ENCODE results near the gene NKPD1. TPM values are rescaled to one million over a fixed set of nuclear protein-coding genes. Genes with fewer than 3 reads are reported as not detected.
A peak's percentile ranks its signal among the peaks of the same experiment; 100 is the strongest.

Gene NKPD1
- total RNA-seq, 4 donors from 2014 or later: 0.21 TPM; not detected in 3

DNA sequence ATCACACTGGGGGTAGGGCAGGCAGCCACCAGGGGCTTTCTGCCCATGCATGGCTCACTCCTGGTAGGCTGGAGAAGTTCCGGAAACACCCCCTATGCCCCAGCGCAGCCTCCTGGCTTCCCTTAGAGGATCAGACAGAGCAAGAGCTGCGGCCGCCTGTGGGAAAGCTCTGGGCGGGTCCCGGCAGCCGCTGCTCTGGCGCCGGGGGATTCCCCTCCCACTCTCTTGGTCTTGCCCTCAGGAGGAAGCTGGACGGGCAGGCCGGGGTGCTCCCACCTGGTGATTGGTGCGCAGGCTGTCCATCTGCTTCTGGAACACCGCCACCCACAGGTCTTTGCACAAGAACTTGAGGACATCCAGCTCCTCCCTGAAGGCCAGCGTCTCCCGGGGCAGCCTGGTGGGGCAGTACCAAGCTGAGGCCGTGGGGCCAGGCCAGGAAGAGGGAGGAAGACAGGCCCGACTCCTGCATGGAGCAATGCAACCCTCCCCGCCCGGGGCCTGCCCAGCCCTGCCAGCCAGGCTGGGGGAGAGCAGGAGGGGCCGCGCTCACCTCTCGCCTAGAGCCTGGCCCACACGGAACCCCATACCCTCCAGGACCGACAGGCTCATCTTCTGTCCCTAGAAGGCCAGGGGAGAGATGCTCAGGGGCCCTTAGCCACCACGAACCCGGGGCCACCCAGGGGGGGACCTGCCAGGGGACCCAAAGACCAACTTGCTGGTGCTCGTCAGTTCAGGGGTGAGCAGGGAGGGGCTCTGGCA is 4.0 kb upstream of the NKPD1 start:
- Histone ChIP-seq H3K36me3 (no peaks in the 10 kb centered on the region), H3K4me1 (no peaks in the 10 kb centered on the region), H3K27me3 (no peaks in the 10 kb centered on the region), H3K27ac (no peak overlapping the region), H3K9me3 (no peaks in the 10 kb centered on the region), H3K4me3 (no peak overlapping the region)
- TF ChIP-seq, protein P1, sequence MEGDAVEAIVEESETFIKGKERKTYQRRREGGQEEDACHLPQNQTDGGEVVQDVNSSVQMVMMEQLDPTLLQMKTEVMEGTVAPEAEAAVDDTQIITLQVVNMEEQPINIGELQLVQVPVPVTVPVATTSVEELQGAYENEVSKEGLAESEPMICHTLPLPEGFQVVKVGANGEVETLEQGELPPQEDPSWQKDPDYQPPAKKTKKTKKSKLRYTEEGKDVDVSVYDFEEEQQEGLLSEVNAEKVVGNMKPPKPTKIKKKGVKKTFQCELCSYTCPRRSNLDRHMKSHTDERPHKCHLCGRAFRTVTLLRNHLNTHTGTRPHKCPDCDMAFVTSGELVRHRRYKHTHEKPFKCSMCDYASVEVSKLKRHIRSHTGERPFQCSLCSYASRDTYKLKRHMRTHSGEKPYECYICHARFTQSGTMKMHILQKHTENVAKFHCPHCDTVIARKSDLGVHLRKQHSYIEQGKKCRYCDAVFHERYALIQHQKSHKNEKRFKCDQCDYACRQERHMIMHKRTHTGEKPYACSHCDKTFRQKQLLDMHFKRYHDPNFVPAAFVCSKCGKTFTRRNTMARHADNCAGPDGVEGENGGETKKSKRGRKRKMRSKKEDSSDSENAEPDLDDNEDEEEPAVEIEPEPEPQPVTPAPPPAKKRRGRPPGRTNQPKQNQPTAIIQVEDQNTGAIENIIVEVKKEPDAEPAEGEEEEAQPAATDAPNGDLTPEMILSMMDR (IDR thresholded peaks at IDR 0.05): no peak
- no peak for TF ChIP-seq POLR2A (IDR thresholded peaks at IDR 0.05)
- DNase-seq: peak in 1 of 2 donors; percentile 34
- intact Hi-C loops (cut with DNase I; ENCODE audit: low total_unique reads): no loop called here

DNA sequence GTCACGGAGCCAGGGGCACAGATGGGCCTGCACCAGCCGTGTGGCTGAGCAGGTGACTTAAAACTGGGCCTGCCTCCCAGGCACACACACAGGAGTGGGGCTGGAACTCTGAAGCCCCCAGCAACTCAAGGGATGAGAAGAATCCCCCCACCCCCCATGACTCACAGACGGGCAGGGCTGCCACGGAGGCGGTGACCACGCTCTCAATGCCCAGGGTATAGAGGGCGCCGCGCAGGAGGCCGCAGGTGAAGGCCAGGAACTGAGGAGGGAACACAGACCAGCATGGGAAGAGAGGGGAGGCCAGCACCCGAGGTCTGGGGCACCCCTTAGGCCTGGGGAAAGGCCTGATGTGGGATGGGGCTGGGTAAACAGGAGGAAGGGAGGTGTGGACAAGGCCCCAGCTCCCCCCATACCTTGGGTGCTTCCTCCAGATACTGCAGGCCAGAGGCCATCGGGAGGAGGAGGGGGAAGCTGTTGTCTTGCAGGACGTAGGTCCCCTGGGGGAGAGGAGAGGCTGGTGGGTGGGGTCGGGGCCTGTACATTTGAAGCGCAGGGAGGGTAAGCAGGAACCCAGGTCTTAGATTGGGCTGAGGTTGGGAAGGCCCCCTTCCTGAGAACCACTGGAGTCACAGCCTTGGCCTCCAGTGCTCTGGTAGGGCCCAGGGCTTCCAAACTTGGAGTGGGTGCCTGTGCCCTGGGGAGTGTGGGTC is 3.1 kb upstream of the NKPD1 start:
- Histone ChIP-seq H3K36me3 (no peaks in the 10 kb centered on the region), H3K9me3 (no peaks in the 10 kb centered on the region), H3K27ac (no peak overlapping the region), H3K4me1 (no peaks in the 10 kb centered on the region), H3K27me3 (no peaks in the 10 kb centered on the region), H3K4me3 (no peak overlapping the region)
- no peak for TF ChIP-seq POLR2A (IDR thresholded peaks at IDR 0.05)
- TF ChIP-seq, protein P1 (IDR thresholded peaks at IDR 0.05): no peak
- intact Hi-C loops (cut with DNase I; ENCODE audit: low total_unique reads): no loop called here
- DNase-seq: no peak

DNA sequence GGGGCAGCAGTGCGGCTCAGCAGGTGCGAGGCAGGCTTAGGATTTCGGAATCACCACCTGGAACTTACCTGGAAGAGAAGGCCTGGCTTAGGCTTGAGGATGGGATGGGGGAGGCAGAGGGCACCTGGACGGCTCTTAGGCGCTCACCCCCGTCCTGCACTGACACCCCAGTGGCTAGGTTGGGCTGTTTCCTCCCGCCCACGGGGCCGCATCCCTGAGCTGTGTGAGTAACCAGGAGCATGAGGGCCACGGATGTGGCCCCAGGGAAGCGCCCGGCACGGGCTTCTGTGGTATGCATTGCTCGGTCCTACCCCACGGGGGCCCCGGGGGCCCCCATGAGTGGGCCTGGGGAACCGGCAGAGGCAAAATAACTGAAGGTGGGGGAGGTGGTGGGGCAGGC is 2.4 kb upstream of the NKPD1 start:
- Histone ChIP-seq H3K27me3 (no peaks in the 10 kb centered on the region), H3K9me3 (no peaks in the 10 kb centered on the region), H3K36me3 (no peaks in the 10 kb centered on the region), H3K4me1 (no peaks in the 10 kb centered on the region), H3K4me3 (no peak overlapping the region), H3K27ac (no peak overlapping the region)
- no peak for DNase-seq
- intact Hi-C loops (cut with DNase I; ENCODE audit: low total_unique reads): no loop called here
- no peak for TF ChIP-seq POLR2A (IDR thresholded peaks at IDR 0.05)
- TF ChIP-seq, protein P1 (IDR thresholded peaks at IDR 0.05): no peak

DNA sequence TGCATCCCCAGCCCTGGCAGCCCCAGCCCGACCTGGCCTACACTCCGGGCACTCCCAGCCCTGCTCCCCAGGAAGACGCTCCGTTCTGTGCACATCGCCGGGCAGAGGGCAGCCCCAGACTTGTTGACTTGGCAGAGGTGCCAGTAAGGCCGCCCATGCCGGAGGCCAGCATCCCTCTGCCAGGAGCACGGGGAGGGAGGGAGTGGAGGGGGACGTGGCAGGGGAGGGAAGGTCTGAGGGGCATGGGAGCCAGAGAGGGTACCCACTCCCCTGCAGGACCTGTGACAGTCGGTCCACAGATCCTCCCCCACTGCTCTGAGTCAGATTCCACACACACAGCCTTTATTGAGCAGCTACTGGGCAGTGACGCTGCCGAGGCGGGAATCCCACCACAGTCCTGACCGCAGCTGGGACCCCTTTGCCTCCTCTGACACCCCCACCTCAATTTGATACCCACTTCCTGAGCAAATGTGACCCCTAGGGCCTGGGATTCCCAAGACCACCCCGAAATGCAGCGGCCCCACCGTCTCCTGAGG is 1.9 kb upstream of the NKPD1 start:
- Histone ChIP-seq H3K27me3 (no peaks in the 10 kb centered on the region), H3K27ac (no peak overlapping the region), H3K4me1 (no peaks in the 10 kb centered on the region), H3K9me3 (no peaks in the 10 kb centered on the region), H3K4me3 (no peak overlapping the region), H3K36me3 (no peaks in the 10 kb centered on the region)
- no peak for DNase-seq
- intact Hi-C loops (cut with DNase I; ENCODE audit: low total_unique reads): no loop called here
- TF ChIP-seq, protein P1 (IDR thresholded peaks at IDR 0.05): no peak
- TF ChIP-seq POLR2A (IDR thresholded peaks at IDR 0.05): no peak
